HG03060 (cell line): ENCODE measurements around the gene NR5A1.

ENCODE experiments used
- ATAC-seq: cut with Tn5 transposase; IDR thresholded peaks from one replicate; pipeline ENCODE4 v1.9.1; 2021; ENCODE audit warnings: low read depth, moderate number of reproducible peaks; ENCODE audit not compliant: unreplicated experiment

Gene NR5A1

DNA sequence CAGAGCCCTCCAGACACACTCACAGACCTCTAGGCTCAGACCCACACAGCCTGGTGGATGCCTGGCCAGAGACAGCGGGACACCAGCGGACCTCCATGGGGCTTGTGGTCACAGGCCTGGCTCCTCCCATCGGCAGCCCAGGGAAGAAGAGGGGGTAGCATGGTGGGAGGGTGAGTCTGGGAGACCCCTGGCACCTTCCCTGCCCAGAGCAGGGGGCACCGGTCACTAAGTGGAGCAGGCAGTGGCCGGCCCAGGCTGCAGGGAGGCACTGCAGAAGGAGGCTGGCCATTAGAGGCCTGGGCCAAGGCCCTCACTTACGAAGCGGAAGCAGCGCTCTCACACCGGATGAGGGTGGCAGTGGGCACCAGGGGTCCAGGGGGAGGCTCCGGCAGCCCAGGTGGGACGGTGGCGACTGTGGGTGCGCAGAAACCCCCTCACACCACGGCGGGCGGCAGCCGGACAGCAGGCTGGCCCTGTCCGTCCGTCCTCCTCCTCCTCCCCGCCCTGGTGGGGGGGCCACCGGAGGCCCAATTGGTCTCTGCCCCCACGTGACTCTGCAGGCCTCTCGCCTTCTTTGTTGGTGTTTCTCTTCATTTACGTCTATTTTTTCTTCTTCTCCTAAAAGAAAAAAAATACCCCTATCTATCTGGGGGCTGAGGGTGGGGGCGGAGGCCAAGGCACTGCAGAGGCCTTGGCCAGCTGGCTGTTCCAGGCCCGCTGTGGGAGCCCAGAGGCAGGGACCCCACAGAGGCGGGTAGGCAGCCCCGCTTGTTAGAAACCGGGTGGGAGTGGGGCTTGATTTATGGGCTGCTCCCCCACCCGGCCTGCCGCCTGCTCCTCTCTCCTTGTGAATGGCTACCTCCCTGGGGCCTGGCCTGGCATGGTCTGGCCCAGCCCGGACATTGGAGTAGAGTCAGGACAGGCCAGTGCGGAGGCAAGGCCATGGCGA is at the start of gene NR5A1:
TSS of gene NR5A1 (minus strand) at position 469 of the 949 bp plus-strand sequence. CDS start 4,004 bp downstream, outside the sequence.
- no peak for ATAC-seq

DNA sequence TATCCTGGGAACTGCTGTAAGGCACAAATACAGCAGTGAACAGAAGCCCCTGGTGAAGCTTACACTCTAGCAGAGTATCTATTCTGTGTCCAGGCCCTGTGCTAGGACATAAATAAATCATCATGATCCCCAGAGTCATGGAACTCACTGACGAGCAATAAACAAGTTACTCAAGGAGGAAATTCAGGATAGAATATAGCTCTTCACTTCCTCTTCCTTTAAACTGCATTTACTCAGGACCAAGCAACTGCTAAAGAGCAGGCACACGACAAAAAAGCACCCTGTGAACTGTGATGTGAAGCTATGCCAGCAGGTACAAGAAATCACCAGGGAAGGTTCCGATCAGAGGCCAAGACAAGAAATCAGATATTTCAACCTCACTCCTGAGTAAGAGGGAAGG is 47.8 kb upstream of the NR5A1 start:
- ATAC-seq, result no peak

DNA sequence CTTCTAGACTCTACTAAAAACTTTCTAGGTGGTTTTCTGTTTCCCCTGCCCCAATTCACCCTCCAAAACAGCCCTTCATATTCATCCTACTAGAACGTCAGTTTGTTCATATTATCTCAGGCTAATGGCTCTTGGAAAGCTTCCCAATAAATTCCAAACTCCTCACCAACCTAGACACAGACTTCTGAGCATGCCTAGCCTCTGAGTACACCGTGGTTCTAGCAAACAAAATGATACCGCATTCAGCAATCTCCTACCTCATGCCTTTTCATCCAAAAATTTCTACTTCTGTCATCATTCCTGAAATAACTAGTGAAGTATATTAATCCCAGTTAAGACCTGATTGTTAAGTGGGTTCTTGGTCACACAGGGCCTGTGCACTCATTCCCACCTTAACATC is 46.5 kb upstream of the NR5A1 start:
- no peak for ATAC-seq

DNA sequence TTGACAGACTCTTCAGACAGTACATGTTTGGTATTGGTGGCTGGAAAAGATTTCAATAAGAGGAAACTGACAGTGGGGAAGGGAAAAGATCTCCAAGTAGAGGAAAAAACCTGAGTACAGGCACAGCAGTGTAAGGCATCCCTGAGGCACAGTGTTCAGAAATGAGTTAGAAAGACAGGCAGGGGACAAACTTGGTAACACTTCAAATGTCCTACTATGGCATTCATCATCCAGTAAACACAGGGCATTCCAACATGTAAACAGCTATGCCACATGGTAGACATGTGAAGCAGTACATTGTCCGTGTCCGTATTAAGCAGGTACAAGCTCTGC is 45.0 kb upstream of the NR5A1 start:
- ATAC-seq, result no peak

DNA sequence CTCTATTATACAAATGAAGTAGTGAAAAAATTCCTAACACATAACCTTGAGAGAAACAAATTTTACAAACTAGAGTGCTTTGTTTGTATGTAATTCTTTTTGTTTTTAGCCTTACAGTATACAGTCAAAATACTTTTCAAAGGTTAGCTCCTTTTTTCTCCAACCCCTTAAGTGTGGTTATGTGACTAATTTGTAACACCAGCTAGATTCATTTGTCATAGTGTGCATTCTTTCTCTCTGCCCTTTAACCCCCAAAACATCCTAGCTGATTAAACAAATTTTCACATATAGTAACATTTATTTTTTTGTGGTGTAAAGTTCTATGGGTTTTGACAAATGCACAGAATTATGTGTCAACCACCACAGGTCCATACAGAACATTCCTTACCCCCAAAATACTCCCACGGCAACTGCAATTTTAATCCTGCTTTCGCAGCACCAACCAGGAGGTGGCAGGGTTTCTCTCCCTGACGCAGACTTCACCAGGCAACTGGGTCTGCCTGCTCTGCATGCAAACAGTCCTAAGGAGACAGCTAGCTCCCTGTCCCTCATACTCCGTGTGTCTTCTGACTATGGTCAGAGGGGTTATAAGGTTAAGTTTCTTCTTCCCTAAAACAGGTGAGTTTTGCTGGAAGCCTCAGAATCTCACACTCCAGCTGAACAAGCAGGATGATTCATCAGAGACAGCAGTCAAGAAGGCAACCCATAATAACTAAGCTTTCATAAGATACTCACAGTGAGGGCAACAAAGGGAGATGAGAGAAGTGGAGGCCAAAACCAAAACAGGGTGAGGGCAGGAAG is 44.5 kb upstream of the NR5A1 start:
- no peak for ATAC-seq

DNA sequence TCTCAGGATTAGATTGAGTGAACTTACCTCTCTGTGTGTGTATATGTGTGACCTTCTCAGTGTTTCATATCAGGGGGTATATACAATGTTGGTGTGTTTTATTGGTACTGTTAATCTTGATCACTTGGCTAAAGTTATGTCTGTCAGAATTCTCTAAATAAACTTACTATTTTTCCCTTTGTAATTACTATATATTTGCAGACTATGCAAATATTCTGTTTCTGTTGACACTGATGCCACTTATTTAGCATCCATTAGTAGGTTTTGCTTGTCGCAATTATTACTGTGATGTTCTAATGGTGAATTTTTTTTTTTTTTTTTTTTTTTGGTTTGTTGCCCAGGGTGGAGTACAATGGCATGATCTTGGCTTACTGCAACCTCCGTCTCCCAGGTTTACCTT is 42.9 kb upstream of the NR5A1 start:
- no peak for ATAC-seq

DNA sequence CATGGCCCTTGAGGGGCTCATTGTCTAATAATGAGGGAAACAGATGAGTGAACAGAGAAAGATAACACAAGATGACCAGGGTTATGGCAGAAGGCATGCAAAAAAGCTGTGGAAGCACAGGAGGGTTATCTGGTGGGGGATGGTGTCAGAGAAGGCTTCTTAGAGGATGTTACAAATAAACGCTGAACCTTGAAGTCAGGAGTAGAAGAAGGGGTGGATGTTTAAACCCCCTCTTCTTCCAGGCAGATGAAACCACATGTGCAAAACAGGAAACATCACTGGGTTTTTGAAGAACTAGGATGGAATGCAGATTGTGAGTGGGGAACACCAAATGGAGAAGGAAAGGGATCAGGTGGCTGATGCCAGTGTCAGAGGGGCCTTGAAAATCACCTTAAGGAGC is 41.8 kb upstream of the NR5A1 start:
- ATAC-seq, result no peak

- no peak for ATAC-seq
These were observed 37.3 kb upstream of the NR5A1 start for GRCh38 chr9:124544535-124544934.

GRCh38 chr9:124541824-124542223 is 34.6 kb upstream of the NR5A1 start:
- ATAC-seq, result no peak

DNA sequence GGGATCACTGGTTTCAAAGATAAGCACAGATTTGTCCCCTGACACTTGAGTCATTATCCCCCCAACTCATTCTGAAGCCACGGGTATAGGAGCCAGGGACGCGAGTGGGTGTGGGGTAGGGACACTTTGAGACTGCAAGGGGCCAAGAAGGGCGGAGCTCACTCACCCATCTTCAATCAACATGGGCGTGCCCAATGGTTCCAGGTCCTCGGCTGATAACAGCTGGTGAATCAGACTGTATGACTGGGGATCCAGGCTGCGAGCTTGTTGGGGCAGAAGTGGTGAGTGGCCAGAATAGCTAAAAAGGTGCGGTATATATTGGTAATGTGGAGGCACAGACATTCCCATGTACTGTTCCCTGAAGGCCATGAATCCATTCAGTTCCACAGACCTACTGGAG is 30.7 kb upstream of the NR5A1 start:
- no peak for ATAC-seq

- ATAC-seq, result no peak
These were observed 28.6 kb upstream of the NR5A1 start for GRCh38 chr9:124535846-124536245.

DNA sequence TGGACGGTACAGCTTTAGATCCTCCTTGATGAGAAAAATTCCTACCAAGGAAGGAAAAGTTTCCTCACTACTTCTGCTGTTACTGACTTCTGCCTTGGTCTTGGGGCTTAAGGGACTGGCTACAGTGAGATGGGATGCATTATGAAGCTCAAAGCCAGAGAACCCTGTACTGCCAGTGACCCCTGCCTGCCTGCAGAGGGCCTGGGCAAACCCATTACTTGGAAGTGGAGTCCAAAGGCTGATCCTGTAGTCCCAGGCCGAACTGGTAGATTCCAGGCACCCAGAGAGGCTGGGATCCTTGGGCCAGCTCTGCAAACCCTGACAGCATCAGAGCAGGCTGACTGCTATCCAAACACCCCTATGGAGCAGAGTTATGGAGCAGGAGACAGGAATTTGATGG is 25.7 kb upstream of the NR5A1 start:
- no peak for ATAC-seq

GRCh38 chr9:124531115-124531514 is 23.9 kb upstream of the NR5A1 start:
- ATAC-seq, result no peak

DNA sequence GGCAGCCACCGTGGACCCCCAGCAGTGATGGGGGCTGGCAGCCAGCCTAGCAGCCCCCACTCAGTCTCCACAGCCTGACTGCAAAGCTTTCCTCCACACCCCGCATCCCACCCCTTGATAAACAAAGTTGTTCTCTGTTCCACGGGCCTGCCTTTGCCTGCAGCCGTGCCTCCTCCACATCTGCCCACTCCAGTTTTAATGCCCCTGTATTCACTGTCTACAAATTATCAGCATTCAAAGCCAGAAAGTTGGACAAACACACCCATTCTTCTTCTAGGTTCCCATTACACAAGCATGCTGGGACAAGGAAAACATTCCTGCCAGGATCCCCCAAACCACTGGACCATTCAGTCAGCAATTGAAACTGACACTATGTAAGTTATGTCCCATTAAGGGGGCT is 23.0 kb upstream of the NR5A1 start:
- no peak for ATAC-seq

GRCh38 chr9:124527781-124528180 is 20.6 kb upstream of the NR5A1 start:
- ATAC-seq, result no peak

DNA sequence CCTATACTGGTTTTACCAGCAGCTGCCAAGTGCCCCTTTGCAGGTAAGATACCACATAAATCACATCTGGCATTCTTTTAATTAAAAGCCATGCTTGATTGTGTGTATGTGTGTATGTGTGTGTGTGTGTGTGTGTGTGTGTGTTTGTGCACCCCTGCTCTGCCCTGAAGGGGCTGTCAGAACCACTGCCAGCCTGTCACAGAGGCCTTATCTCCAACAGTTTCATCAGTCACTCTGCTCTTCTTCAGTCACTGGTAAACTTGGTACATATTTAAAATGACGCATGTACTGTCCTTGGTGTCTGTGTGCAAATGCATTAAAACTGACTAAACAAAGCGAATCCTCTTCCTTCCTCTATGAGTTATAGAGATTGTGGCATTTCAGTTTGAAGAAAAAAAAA is 19.0 kb upstream of the NR5A1 start:
- no peak for ATAC-seq

DNA sequence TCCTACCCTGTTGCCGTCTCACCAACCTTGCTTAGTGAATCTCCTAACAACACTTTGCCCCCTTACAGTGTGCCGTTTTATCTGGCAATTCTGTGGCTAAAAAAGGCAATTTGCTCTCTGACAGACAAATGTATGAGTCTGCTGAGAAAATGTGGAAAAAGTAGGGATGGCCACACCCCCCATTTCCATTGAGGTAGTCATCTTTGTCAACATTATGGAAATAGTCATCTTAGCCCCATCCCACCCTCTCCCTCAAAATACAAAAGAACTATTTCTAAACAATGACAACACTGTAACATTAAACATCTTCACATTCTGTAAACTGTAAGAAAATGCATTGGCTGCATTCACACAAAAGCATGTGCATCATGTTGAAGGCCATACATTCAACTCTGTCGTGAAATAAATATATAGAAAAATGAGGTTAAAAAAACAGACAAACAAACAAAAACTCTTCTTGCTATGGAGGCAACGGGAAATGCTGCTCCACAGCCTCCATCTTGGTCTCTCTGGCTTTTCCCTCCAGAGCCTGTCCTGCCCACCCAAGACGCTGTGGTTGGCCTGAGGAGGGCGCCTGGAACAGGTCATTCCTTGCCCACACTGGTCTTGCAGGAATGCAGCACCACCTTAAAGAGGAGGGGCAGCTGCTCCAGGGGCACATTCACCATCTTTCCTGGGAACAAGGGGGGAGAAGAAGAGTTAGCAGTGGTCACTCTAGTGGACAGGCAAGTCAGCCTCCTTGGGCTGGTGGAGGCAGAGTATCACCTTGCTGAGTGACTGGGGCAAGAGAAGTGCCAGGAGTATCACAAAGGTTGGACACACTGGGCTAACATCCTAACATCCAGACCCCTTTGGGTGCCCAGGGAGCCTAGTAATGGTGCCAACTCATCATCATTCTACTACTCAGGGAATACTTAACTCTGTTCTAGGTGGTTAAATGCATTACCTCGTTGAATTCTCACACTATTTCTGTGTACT is 15.2 kb upstream of the NR5A1 start:
- no peak for ATAC-seq

DNA sequence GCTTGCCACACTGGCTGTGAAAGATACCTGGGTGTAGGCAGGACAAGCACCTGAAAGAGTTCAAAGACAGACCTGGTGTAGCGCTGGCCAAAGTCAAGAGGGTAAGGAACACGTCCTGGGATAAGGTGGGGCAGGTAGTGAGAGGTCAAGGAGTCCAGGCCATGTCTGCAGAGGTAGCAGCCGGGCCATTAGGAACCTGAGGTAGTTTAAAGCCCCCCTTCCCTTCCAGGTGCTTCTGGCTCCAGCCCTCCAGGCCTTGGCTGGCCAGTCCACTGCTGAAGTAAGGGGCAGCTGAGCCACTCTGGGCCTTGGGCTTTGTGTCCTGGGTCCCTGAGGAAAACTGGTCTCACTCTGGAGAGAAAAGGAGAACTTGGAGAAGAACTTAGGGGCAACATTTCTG is 13.9 kb upstream of the NR5A1 start:
- no peak for ATAC-seq

- ATAC-seq, result no peak
These were observed 13.0 kb upstream of the NR5A1 start for GRCh38 chr9:124520206-124520596.

DNA sequence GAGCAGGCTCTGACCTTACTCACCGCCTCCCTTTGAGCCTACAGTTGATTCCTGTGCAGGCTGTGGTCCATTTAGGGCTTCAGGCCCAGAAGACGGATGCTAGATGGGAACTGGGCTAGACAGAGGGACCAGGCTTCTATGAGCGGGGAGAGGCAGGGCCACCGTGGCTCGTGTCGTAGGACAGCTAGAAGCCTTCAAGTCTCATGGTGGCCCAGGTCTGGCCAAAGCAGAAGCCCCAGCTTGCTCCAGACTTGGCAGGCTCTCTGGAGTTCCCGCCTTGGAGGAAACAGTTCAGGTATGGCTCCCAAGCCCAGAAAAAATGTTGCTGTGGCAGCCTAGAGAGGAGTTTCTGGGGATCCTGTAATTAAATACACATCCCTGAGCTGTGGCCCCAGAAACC is 10.9 kb upstream of the NR5A1 start:
- no peak for ATAC-seq

GRCh38 chr9:124517600-124517999 is 10.4 kb upstream of the NR5A1 start:
- ATAC-seq, result no peak
